IMR-90 (cell line): Measurements from ENCODE around the gene MRPL58. TPM values are rescaled to one million over a fixed set of nuclear protein-coding genes. Genes with fewer than 3 reads are reported as not detected.
A peak's percentile ranks its signal among the peaks of the same experiment; 100 is the strongest.

ENCODE experiments used
- ATAC-seq: fragments of 200-7000 bp; cut with Tn5 transposase; 2 replicates; pipeline ENCODE4 v1.9.1; 2020; ENCODE audit warnings: low read depth, mild to moderate bottlenecking, moderate library complexity
- BruUV-seq: library from RNA; stranded (reverse); fragments of 400-500 nt; replicated peaks from 2 replicates; lab custom pipeline; 2021; lab: Mats Ljungman, UMichigan
- CTCF ChIA-PET: fragments of 300-600 bp; formaldehyde crosslinking; extraction: SDS; loops from one replicate; lab custom pipeline; 2021; ENCODE audit warnings: antibody characterized with exemption; lab: Yijun Ruan, JAX
- POLR2A ChIA-PET: fragments of 300-600 bp; sonication (Branson Sonifier 250); formaldehyde crosslinking; loops from one replicate; lab custom pipeline; 2022; ENCODE audit warnings: antibody characterized with exemption; ENCODE audit not compliant: unreplicated experiment; lab: Charles Lee
- DNase-seq: peaks from one replicate; pipeline ENCODE4 v3.0.0; 2013
- H2AFZ ChIP-seq: replicated peaks from 2 replicates; pipeline ENCODE3; 2013; ENCODE audit warnings: low read length, mild to moderate bottlenecking; ENCODE audit not compliant: poor library complexity
- H2AK5ac ChIP-seq: 2 replicates; pipeline ENCODE4 v1.6.1; 2013; ENCODE audit warnings: low read depth, low read length, inconsistent platforms
- H2AK9ac ChIP-seq: replicated peaks from 2 replicates; pipeline ENCODE3; 2013; ENCODE audit warnings: mild to moderate bottlenecking, low read depth, low read length, moderate library complexity; ENCODE audit not compliant: poor library complexity
- H2BK120ac ChIP-seq: 2 replicates; pipeline ENCODE4 v1.6.1; 2013; ENCODE audit warnings: low read depth, low read length, inconsistent platforms
- H2BK15ac ChIP-seq: 3 replicates; pipeline ENCODE4 v1.6.1; 2013; ENCODE audit warnings: low read depth, low read length, inconsistent platforms
- H2BK20ac ChIP-seq: 2 replicates; pipeline ENCODE4 v1.6.1; 2013; ENCODE audit warnings: low read depth, mild to moderate bottlenecking, inconsistent platforms, low read length, moderate library complexity
- H2BK5ac ChIP-seq: 2 replicates; pipeline ENCODE4 v1.6.1; 2013; ENCODE audit warnings: mild to moderate bottlenecking, low read depth, low read length, inconsistent platforms; ENCODE audit not compliant: poor library complexity, severe bottlenecking
- H3K14ac ChIP-seq: replicated peaks from 2 replicates; pipeline ENCODE4 v1.6.1; 2013; ENCODE audit warnings: low read depth, low read length, inconsistent platforms
- H3K18ac ChIP-seq: 2 replicates; pipeline ENCODE4 v1.6.1; 2013; ENCODE audit warnings: low read depth, low read length, control low read depth
- H3K23ac ChIP-seq: 2 replicates; pipeline ENCODE4 v1.6.1; 2013; ENCODE audit warnings: low read depth, low read length, inconsistent platforms
- H3K27ac ChIP-seq: 2 replicates; pipeline ENCODE4 v1.5.1; 2013; ENCODE audit warnings: mild to moderate bottlenecking, control low read depth, low read length; ENCODE audit not compliant: insufficient read depth
- H3K27me3 ChIP-seq: 2 replicates; pipeline ENCODE4 v1.6.1; 2013; ENCODE audit warnings: low read length; ENCODE audit not compliant: control insufficient read depth, insufficient read depth
- H3K36me3 ChIP-seq: 2 replicates; pipeline ENCODE4 v1.6.1; 2013; ENCODE audit warnings: low read length, mixed read lengths; ENCODE audit not compliant: control insufficient read depth, insufficient read depth
- H3K4ac ChIP-seq: 2 replicates; pipeline ENCODE4 v1.6.1; 2013; ENCODE audit warnings: low read depth, low read length, inconsistent platforms
- H3K4me1 ChIP-seq: 2 replicates; pipeline ENCODE4 v1.6.1; 2013; ENCODE audit warnings: low read length, mixed read lengths; ENCODE audit not compliant: control insufficient read depth, insufficient read depth
- H3K4me2 ChIP-seq: 2 replicates; pipeline ENCODE4 v1.6.1; 2013; ENCODE audit warnings: low read depth, mild to moderate bottlenecking, control low read depth, low read length, moderate library complexity
- H3K4me3 ChIP-seq: 2 replicates; pipeline ENCODE4 v1.5.1; 2013; ENCODE audit warnings: low read depth, mild to moderate bottlenecking, control low read depth, low read length, moderate library complexity; ENCODE audit not compliant: insufficient read depth
- H3K56ac ChIP-seq: 2 replicates; pipeline ENCODE4 v1.6.1; 2013; ENCODE audit warnings: low read length, inconsistent platforms; ENCODE audit not compliant: insufficient read depth; ENCODE audit errors: extremely low read depth
- H3K79me1 ChIP-seq, 2 experiments: 2 replicates each; pipeline ENCODE4 v1.6.1; 2013; ENCODE audit warnings: low read length in 2 of 2, inconsistent platforms in 1 of 2, low read depth in 1 of 2
- H3K9ac ChIP-seq: 2 replicates; pipeline ENCODE4 v1.6.1; 2013; ENCODE audit warnings: low read depth, low read length, control low read depth
- H3K9me1 ChIP-seq: 2 replicates; pipeline ENCODE4 v1.6.1; 2013; ENCODE audit warnings: low read length, inconsistent platforms; ENCODE audit not compliant: insufficient read depth
- H3K9me3 ChIP-seq: 2 replicates; pipeline ENCODE4 v1.6.1; 2013; ENCODE audit warnings: low read length; ENCODE audit not compliant: control insufficient read depth, insufficient read depth
- H4K20me1 ChIP-seq: 2 replicates; pipeline ENCODE4 v1.6.1; 2013; ENCODE audit warnings: low read length, inconsistent platforms; ENCODE audit not compliant: insufficient read depth
- H4K5ac ChIP-seq: 2 replicates; pipeline ENCODE4 v1.6.1; 2013; ENCODE audit warnings: mild to moderate bottlenecking, low read depth, low read length, control low read depth
- H4K8ac ChIP-seq, 2 experiments: 2 replicates each; pipeline ENCODE4 v1.6.1; 2013; ENCODE audit warnings: low read depth in 2 of 2, low read length in 2 of 2, control low read depth in 1 of 2, inconsistent platforms in 1 of 2
- H4K91ac ChIP-seq: 2 replicates; pipeline ENCODE4 v1.6.1; 2013; ENCODE audit warnings: low read depth, low read length, inconsistent platforms; ENCODE audit not compliant: insufficient read depth
- BHLHE40 ChIP-seq: fragments of 150-350 bp; IDR thresholded peaks from 2 replicates; pipeline ENCODE4 v1.6.1; 2016; ENCODE audit warnings: mild to moderate bottlenecking, low read depth, low read length
- CEBPB ChIP-seq: IDR thresholded peaks from 2 replicates; pipeline ENCODE4 v1.6.1; 2012; ENCODE audit warnings: low read depth, low read length, improper control_type of control experiment
- CHD1 ChIP-seq: IDR thresholded peaks from 2 replicates; pipeline ENCODE4 v1.6.1; 2012; ENCODE audit warnings: low read depth, low read length, improper control_type of control experiment
- FOS ChIP-seq: fragments of 150-350 bp; IDR thresholded peaks from 2 replicates; pipeline ENCODE4 v1.6.1; 2016; ENCODE audit warnings: low read depth, low read length
- MAFK ChIP-seq: IDR thresholded peaks from 2 replicates; pipeline ENCODE4 v1.6.1; 2012; ENCODE audit warnings: low read depth, low read length, improper control_type of control experiment
- MAZ ChIP-seq: IDR thresholded peaks from 2 replicates; pipeline ENCODE4 v1.6.1; 2012; ENCODE audit warnings: low read depth, mild to moderate bottlenecking, low read length, improper control_type of control experiment, moderate library complexity, borderline replicate concordance
- MXI1 ChIP-seq: IDR thresholded peaks from 2 replicates; pipeline ENCODE4 v1.6.1; 2012; ENCODE audit warnings: low read depth, mild to moderate bottlenecking, low read length, moderate library complexity, borderline replicate concordance
- NFE2L2 ChIP-seq: fragments of 150-350 bp; IDR thresholded peaks from 2 replicates; pipeline ENCODE4 v1.6.1; 2016; ENCODE audit warnings: low read depth, mild to moderate bottlenecking, low read length
- POLR2A ChIP-seq: IDR thresholded peaks from 2 replicates; pipeline ENCODE4 v1.6.1; 2012; ENCODE audit warnings: mild to moderate bottlenecking, low read depth, low read length
- RAD21 ChIP-seq: IDR thresholded peaks from 2 replicates; pipeline ENCODE4 v1.6.1; 2012; ENCODE audit warnings: low read length, improper control_type of control experiment
- RCOR1 ChIP-seq: IDR thresholded peaks from 2 replicates; pipeline ENCODE4 v1.6.1; 2012; ENCODE audit warnings: mild to moderate bottlenecking, low read length, improper control_type of control experiment; ENCODE audit not compliant: insufficient replicate concordance
- RFX5 ChIP-seq: IDR thresholded peaks from 2 replicates; pipeline ENCODE4 v1.8.0; 2012; ENCODE audit warnings: low read depth, mild to moderate bottlenecking, low read length, moderate library complexity
- SMC3 ChIP-seq: fragments of 150-350 bp; IDR thresholded peaks from 2 replicates; pipeline ENCODE4 v1.6.1; 2016; ENCODE audit warnings: low read depth, mild to moderate bottlenecking, antibody characterized with exemption, low read length, moderate library complexity
- WGBS, 2 experiments: methylation state at CpG; one replicate each; pipeline versions ENCODE4 v1.1.5 to v1.1.7; 2013; ENCODE audit warnings: missing lambda C conversion rate in 2 of 2; ENCODE audit not compliant: insufficient read length in 1 of 2; ENCODE audit errors: extremely low coverage in 2 of 2; 5-methylcytosine and 5-hydroxymethylcytosine counted together
- dilution Hi-C: fragments of 300-500 bp; cut with HindIII; formaldehyde crosslinking; loops from one replicate; pipeline ENCODE4 v1.14.3; 2018; ENCODE audit warnings: low sequenced_read_pairs; ENCODE audit not compliant: unreplicated experiment
- in situ Hi-C: fragments of 300-500 bp; cut with MboI; formaldehyde crosslinking; loops from 3 replicates; pipeline ENCODE4 v1.14.3; 2019; ENCODE audit warnings: low sequenced_read_pairs, inconsistent platforms, mixed read lengths
- intact Hi-C: fragments of 100-400 bp; cut with micrococcal nuclease; formaldehyde crosslinking; loops from 2 replicates; pipeline ENCODE4 v1.10.0; 2022
- polyA plus RNA-seq, 3 experiments: library from polyadenylated mRNA; depleted of rRNA; stranded (reverse); fragments of >200 nt; gene quantifications; 2 replicates each; pipeline ENCODE4 v1.2.3, GENCODE V29; 2012; ENCODE audit warnings: low replicate concordance in 1 of 3
- total RNA-seq: library from RNA; depleted of rRNA; stranded (reverse); fragments of >200 nt; gene quantifications from 2 replicates; pipeline ENCODE4 v1.2.3, GENCODE V29; 2012
- TF ChIP-seq, protein P1 (sequence below): conservative IDR thresholded peaks from 2 replicates; pipeline ENCODE4 v1.5.1; 2012; ENCODE audit warnings: mild to moderate bottlenecking, low read depth, low read length, improper control_type of control experiment
- TF ChIP-seq, protein P2 (sequence below): fragments of 150-350 bp; IDR thresholded peaks from 2 replicates; pipeline ENCODE4 v1.6.1; 2017; ENCODE audit warnings: mild to moderate bottlenecking, antibody characterized with exemption, low read length, low read depth

The MRPL58 gene
- total and polyA plus RNA-seq, 2 of the 4 experiments (the other 2 are of a cell fraction) = 42.5 to 53.0 TPM

DNA sequence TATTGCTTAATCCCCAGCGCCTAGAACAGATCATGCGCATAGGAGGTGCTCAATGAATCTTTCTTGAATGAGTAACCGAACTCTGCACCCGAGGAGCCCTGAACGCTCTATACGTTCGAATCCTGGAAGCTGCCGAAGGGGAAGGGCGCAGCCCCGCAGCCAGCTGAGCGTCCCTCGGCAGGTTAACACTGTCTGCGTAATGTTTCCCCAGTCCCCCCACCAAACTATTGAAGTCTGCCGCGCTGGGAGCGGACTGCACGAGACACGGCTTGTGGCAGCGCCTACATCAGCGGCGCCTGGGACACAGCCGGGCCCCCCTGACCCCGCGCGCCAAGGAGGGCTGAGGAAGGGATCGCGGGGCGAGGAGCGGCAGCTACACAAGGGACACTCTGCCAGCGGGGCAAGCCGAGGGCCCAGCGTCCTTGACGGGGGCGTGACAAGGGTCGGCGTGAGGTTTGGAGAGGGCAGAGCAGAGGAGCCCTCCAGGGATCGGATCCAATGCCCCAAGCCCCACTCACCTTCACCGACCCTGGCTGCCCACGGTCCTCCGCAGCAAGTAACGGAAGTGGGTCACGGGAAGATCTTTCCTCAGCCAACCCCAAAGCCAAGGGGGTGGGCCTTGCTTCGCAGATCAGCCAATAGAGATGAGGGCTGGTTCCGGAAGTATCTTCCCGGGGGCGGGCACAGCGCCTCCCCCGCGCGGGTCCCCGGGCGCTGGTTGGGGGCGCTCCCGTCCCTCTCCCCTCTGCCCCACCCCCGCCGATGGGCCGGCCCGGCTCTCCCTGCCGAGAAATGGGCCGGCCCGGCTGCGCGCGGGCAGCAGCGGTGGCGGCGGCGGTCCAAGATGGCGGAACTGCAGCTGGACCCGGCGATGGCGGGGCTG is 34.2 kb downstream of the MRPL58 start, which contains the start of the genes ATP5PD and KCTD2:
ATP5PD (minus strand) TSS at position 563 of the 883 bp plus-strand sequence. CDS start 4,319 bp downstream, outside the sequence.
KCTD2 (plus strand) TSS at position 819 of the 883 bp plus-strand sequence; CDS start at position 845, 26 bp downstream.
- TSS peak; percentile 74 for BruUV-seq
- Histone ChIP-seq H4K5ac (peak within 1 kb of the TSS; percentile 78), H3K36me3 (peaks cover 5% of the 10 kb centered on the region), H3K56ac (peak within 1 kb of the TSS; percentile 61), H3K18ac (peak within 1 kb of the TSS; percentile 49; the same call in 1 of the 2 replicates), H2BK5ac (peak within 1 kb of the TSS; percentile 92), H3K4me3 (peak within 1 kb of the TSS; percentile 92), H3K9ac (peak within 1 kb of the TSS; percentile 91), H2BK20ac (no peak within 1 kb of the TSS), H2AK9ac (peak within 1 kb of the TSS; percentile 100), H3K4ac (peak within 1 kb of the TSS; percentile 91), H2AFZ (peak within 1 kb of the TSS; percentile 95), H4K20me1 (0 out of 2 replicates have a peak, but pooled peaks cover 3% of the 10 kb centered on the region), H2BK15ac (no peak within 1 kb of the TSS; the same call in 2 of the 3 replicates), H3K27ac (peak within 1 kb of the TSS; percentile 95), H3K23ac (peak within 1 kb of the TSS; percentile 94), H3K9me1 (peaks cover 3% of the 10 kb centered on the region; the same call in 1 of the 2 replicates), H3K4me2 (peak within 1 kb of the TSS; percentile 94), H3K9me3 (no peaks in the 10 kb centered on the region), H2AK5ac (peak within 1 kb of the TSS; percentile 96), H3K4me1 (no peaks in the 10 kb centered on the region; the same call in 1 of the 2 replicates), H2BK120ac (peak within 1 kb of the TSS; percentile 69), H3K79me1 (peaks cover 23 to 58% of the 10 kb centered on the region in 2 experiments), H4K8ac (peak within 1 kb of the TSS; percentile 82 to 88), H3K27me3 (no peaks in the 10 kb centered on the region), H4K91ac (peak within 1 kb of the TSS; percentile 83), H3K14ac (peak within 1 kb of the TSS; percentile 93)
- ChIA-PET CTCF (no interaction called here), POLR2A (no interaction called here)
- in situ Hi-C loops (no loop called here), dilution Hi-C loops (no loop called here), intact Hi-C loops (loop anchor here (1.0 to 5.0 kb wide), 2 partner anchors 11 to 84 kb away; no protein-coding TSS in a partner anchor)
- ATAC-seq (peak; percentile 98), DNase-seq (peak; percentile 96)
- 0% methylated on average over 4 of the region's 72 CpGs; no CpG with 5 or more reads in 1 of the 2 experiments for WGBS, 2 experiments
- no peak for TF ChIP-seq RFX5
- TF ChIP-seq BHLHE40 = peak; percentile 93
- TF ChIP-seq, protein P1, sequence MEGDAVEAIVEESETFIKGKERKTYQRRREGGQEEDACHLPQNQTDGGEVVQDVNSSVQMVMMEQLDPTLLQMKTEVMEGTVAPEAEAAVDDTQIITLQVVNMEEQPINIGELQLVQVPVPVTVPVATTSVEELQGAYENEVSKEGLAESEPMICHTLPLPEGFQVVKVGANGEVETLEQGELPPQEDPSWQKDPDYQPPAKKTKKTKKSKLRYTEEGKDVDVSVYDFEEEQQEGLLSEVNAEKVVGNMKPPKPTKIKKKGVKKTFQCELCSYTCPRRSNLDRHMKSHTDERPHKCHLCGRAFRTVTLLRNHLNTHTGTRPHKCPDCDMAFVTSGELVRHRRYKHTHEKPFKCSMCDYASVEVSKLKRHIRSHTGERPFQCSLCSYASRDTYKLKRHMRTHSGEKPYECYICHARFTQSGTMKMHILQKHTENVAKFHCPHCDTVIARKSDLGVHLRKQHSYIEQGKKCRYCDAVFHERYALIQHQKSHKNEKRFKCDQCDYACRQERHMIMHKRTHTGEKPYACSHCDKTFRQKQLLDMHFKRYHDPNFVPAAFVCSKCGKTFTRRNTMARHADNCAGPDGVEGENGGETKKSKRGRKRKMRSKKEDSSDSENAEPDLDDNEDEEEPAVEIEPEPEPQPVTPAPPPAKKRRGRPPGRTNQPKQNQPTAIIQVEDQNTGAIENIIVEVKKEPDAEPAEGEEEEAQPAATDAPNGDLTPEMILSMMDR = no peak
- TF ChIP-seq RCOR1 = no peak
- TF ChIP-seq POLR2A = peak; percentile 74; the same call in 1 of the 2 replicates
- TF ChIP-seq MXI1 = peak; percentile 39; the same call in 1 of the 2 replicates
- TF ChIP-seq CHD1 = no peak; the same call in none of the 2 replicates
- no peak for TF ChIP-seq SMC3
- TF ChIP-seq, protein P2, sequence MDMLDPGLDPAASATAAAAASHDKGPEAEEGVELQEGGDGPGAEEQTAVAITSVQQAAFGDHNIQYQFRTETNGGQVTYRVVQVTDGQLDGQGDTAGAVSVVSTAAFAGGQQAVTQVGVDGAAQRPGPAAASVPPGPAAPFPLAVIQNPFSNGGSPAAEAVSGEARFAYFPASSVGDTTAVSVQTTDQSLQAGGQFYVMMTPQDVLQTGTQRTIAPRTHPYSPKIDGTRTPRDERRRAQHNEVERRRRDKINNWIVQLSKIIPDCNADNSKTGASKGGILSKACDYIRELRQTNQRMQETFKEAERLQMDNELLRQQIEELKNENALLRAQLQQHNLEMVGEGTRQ = peak; percentile 52; the same call in 1 of the 2 replicates
- no peak for TF ChIP-seq MAFK
- TF ChIP-seq RAD21 = no peak
- TF ChIP-seq FOS = 0 out of 2 replicates have a peak, but pooled peaks have one; percentile 25
- peak; percentile 92 for TF ChIP-seq CEBPB
- TF ChIP-seq MAZ = peak; percentile 98
- TF ChIP-seq NFE2L2 = no peak
